Adipocyte (in vitro differentiated cells): Measurements from ENCODE around the gene FOXN3.
A peak's percentile ranks its signal among the peaks of the same experiment; 100 is the strongest.

Experiments used
- DNase-seq: peaks from one replicate; pipeline ENCODE4 v3.0.0-alpha.2; 2015; ENCODE audit warnings: low read depth
- H3K27me3 ChIP-seq: replicated peaks from 2 replicates; pipeline ENCODE4 v1.7.0; 2013; ENCODE audit warnings: mild to moderate bottlenecking, low read length, moderate library complexity; ENCODE audit not compliant: control insufficient read depth, insufficient read depth
- H3K36me3 ChIP-seq: 2 replicates; pipeline ENCODE4 v1.7.0; 2013; ENCODE audit warnings: low read length, mild to moderate bottlenecking, moderate library complexity; ENCODE audit not compliant: control insufficient read depth, insufficient read depth, severe bottlenecking
- H3K4me1 ChIP-seq: 2 replicates; pipeline ENCODE4 v1.7.0; 2013; ENCODE audit warnings: mild to moderate bottlenecking, low read length, moderate library complexity; ENCODE audit not compliant: control insufficient read depth, insufficient read depth
- H3K4me3 ChIP-seq: 2 replicates; pipeline ENCODE4 v1.7.0; 2013; ENCODE audit warnings: mild to moderate bottlenecking, low read length, moderate library complexity
- H3K9ac ChIP-seq: 2 replicates; pipeline ENCODE4 v1.7.0; 2013; ENCODE audit warnings: mild to moderate bottlenecking, low read length, moderate library complexity
- H3K9me3 ChIP-seq: 2 replicates; pipeline ENCODE4 v1.7.0; 2013; ENCODE audit warnings: mild to moderate bottlenecking, low read length, moderate library complexity; ENCODE audit not compliant: control insufficient read depth

Gene FOXN3

DNA sequence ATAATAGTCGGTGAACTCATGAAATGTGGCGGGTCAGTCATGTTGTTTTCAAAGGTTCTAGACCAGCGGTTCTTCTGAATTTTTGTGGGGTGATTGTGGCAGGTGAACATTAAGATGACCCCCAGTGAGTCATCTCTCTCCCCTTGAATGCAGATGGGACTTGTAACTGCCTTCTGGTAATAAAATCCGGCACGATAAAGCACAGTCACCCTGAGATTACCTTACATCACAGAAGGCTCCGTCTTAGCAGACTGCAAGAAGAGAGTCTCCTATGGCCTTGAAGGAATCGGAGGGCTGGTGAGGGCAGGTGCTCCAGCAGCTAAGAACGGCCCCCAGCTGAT lies 189.6 kb downstream of the FOXN3 start:
- Histone ChIP-seq H3K4me3 (no peak overlapping the region), H3K9me3 (no peaks in the 10 kb centered on the region), H3K4me1 (peaks cover 29% of the 10 kb centered on the region), H3K36me3 (peaks cover 3% of the 10 kb centered on the region), H3K9ac (no peak overlapping the region), H3K27me3 (no peaks in the 10 kb centered on the region)
- no peak for DNase-seq

DNA sequence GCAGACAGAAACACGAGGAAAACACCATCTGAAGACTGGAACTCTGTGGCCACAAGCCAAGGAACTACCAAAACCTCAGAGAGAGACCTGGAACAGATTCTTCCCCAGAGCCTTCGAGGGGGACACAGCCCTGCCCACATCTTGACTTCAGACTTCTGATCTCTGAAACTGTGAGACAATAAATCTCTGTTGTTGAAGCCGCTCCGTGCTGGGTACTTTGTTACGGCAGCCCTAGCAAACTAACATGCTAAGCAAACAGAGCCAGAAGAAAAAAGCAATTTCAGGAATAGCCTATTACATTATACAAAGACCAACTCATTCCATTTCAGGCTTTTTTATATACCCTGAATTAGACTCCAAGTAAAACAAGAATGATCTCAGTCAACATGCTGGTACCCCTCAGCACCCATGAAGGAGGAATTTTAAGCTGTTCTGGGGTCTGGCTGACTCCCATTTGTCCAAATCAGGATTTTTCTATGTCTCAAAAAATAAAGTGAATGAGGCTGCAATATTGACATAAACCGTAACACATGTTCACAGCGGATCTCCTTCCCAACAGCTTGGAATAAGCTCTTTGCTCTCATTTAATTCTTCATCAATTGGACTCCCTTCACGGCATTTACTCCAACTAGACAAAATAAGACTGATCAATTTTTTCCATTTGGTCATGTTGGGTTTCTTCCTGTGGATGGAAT lies 190.1 kb downstream of the FOXN3 start:
- no peak for DNase-seq

DNA sequence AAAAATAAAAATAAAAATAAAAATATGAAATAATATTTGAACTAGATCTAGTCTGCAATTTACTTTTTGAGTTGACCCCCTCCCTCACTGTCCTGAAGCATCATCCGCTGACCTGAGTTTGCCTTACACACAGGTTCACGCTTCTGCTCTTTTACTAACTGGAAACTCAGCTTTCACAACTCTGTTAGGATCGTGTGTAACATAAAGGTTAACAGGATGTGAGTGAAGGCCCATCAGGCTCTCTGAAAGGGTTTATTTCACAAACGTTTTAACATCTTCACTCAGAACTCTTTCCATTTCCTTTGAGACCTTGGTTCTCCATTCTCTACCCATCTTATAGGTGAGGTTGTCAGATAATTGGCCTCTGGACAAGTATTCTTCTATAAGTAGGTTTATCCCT lies 191.4 kb downstream of the FOXN3 start:
- Histone ChIP-seq H3K4me3 (no peak overlapping the region), H3K9me3 (no peaks in the 10 kb centered on the region), H3K36me3 (peaks cover 3% of the 10 kb centered on the region), H3K27me3 (no peaks in the 10 kb centered on the region), H3K4me1 (peaks cover 38% of the 10 kb centered on the region), H3K9ac (no peak overlapping the region)
- DNase-seq = no peak

More for the DNA sequence above, 190.1 kb downstream of the FOXN3 start:
- Histone ChIP-seq H3K4me3 (no peak overlapping the region), H3K9me3 (no peaks in the 10 kb centered on the region), H3K27me3 (no peaks in the 10 kb centered on the region), H3K9ac (no peak overlapping the region), H3K36me3 (peaks cover 3% of the 10 kb centered on the region), H3K4me1 (peaks cover 29% of the 10 kb centered on the region)

DNA sequence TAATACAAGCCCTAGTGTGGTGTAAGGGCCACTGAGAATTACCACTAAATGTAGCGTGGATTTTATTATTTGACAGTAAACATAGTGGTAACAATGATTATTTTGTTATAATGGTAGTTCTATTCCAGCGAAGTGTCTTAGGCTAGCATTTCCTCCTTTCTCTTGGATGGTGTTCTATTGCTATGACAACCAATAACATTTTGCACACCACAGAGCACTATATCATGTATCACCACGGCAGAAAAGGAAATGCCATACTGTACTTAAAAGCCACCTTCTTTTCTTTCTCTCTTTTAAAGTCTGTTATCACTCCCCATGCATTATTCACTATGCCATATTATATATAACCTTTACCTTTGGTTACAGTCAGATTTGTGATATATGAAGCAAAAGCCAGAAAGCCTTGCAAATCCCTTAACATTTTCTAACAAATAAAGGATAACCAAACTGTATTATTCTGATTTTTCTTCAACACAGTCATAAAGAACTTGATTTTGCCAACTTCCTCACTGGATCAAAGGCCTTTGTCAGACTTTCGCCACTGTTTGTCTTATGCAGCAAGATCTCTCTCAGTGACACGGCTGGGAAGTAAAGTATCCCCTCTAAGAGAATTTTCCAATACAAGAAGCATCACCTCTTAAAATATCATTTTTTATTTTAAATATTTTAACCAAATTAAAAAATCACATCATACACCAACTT lies 195.8 kb downstream of the FOXN3 start:
- H3K4me3 ChIP-seq = no peak overlapping the region
- peaks cover 18% of the 10 kb centered on the region for H3K36me3 ChIP-seq
- H3K9me3 ChIP-seq = no peaks in the 10 kb centered on the region
- no peaks in the 10 kb centered on the region for H3K27me3 ChIP-seq
- H3K9ac ChIP-seq = no peak overlapping the region
- peak; percentile 72 for DNase-seq
- H3K4me1 ChIP-seq = peaks cover 31% of the 10 kb centered on the region

DNA sequence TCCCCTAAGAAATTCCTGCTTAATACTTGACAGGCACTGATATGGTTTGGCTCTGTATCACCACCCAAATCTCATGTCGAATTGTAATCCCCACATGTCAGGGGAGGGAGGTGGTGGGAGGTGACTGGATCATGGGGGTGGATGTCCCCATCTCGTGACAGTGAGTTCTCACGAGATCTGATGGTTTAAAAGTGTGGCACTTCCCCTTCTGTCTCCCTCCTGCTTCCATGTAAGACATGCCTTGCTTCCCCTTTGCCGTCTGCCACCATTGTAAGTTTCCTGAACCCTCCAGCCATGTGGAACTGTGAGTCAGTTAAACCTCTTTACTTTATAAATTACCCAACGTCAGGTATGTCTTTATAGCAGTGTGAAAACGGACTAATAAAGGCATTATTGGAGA lies 198.0 kb downstream of the FOXN3 start:
- peaks cover 42% of the 10 kb centered on the region for H3K4me1 ChIP-seq
- H3K9me3 ChIP-seq = no peaks in the 10 kb centered on the region
- H3K4me3 ChIP-seq = no peak overlapping the region
- no peaks in the 10 kb centered on the region for H3K27me3 ChIP-seq
- peaks cover 18% of the 10 kb centered on the region for H3K36me3 ChIP-seq
- DNase-seq = no peak
- no peak overlapping the region for H3K9ac ChIP-seq

DNA sequence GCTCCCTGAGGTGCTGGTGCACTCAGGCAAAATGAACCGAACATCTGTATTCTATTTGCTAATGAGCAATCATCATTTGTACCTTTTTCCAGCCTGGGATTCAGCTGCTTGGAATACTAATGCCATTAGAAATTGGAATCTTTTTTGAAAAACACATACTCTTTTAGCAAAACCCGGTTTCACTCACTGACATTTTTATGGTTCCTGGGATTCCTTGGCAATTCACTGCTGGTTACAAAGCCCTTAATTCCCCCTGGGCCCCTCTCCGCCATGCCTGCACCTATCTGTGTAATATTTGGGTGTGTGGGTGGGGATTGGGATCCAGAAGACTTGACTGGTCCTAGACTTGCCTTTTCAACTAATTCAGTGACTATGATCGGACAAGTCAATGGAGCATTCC lies 199.1 kb downstream of the FOXN3 start:
- Histone ChIP-seq H3K27me3 (no peaks in the 10 kb centered on the region), H3K4me3 (no peak overlapping the region), H3K36me3 (peaks cover 15% of the 10 kb centered on the region), H3K9ac (no peak overlapping the region), H3K9me3 (no peaks in the 10 kb centered on the region), H3K4me1 (peaks cover 42% of the 10 kb centered on the region)
- DNase-seq = no peak

DNA sequence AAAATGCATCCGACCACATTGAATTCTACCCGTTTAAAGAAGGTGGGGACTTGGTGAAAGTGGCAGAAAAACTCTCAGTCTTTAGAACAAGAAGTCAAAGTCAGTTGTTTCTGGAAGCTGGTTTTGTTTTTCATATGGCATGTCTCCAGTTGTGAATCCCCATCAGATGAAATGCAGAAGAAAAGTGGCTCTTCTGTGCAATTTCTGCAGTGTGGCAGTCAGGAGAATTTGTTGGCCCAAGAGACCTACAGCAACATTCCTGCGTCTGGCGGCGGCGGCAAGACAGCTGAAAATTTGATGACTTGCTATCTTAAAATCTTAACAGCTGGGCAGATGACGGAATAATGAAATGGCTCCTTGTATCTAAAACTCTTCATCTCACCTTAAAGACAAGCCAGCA lies 201.5 kb downstream of the FOXN3 start:
- Histone ChIP-seq H3K4me1 (peaks cover 32% of the 10 kb centered on the region), H3K4me3 (no peak overlapping the region), H3K27me3 (no peaks in the 10 kb centered on the region), H3K9me3 (no peaks in the 10 kb centered on the region), H3K36me3 (peaks cover 24% of the 10 kb centered on the region), H3K9ac (no peak overlapping the region)
- peak; percentile 15 for DNase-seq

DNA sequence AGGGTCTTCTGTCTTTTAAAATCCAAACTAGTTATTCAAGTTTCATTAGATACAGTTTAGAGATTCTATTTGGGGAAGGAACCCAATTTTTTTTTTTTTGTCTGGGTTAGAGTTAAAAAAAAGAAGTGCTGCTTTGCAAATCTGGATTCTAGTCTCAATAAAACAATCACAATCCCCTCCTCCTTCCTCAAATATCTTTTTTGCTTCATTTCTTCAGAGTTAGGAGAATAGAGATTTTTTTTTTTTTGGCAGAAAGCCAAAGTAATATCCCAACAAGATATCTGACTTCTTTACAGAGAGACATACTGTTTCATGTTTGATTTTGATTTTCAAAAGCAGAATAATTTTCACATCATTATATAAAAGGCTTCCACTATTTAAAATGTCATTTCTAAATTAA lies 201.9 kb downstream of the FOXN3 start:
- peak; percentile 7 for DNase-seq
- Histone ChIP-seq H3K4me1 (peaks cover 30% of the 10 kb centered on the region), H3K27me3 (no peaks in the 10 kb centered on the region)

DNA sequence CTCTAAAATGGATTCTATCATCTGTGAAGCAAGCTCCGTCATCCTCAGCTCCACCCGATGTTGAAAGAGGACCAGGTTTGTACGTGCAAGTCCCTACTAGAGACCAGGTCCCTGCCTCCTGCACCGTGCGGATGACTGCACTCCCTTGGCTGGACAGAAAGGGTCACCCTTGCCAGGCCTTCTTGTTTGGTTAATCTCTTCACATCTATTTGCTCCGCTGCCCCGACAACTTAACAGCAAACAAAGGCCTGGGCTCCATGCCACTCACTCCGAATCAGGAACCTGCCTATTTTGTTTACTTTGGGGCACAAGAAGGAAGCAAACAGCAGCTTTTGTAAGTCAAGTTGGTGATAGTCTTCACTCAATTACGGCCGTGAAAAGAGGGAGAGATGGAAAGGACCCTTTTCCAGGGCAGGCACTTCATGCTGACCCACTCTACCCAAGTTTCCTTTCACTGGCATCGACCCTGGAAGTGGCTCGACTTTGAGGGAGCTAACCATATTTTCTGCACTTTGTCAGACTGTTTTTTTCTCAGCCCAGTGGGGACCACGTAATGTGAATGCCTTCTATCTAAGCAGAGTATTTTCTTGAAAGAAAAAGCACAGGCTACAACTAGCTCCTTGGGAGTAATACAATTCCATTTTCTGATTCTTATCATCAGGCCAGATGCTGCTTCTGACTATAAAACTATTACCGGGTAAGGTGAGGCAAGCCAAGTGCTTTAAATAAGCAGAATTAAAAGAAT lies 202.6 kb downstream of the FOXN3 start:
- no peaks in the 10 kb centered on the region for H3K9me3 ChIP-seq
- no peak overlapping the region for H3K9ac ChIP-seq
- no peak overlapping the region for H3K4me3 ChIP-seq
- peaks cover 15% of the 10 kb centered on the region for H3K36me3 ChIP-seq
- peaks cover 30% of the 10 kb centered on the region for H3K4me1 ChIP-seq
- H3K27me3 ChIP-seq = no peaks in the 10 kb centered on the region
- no peak for DNase-seq

More for the DNA sequence above, 201.9 kb downstream of the FOXN3 start:
- Histone ChIP-seq H3K36me3 (peaks cover 22% of the 10 kb centered on the region), H3K9me3 (no peaks in the 10 kb centered on the region), H3K9ac (no peak overlapping the region), H3K4me3 (no peak overlapping the region)

DNA sequence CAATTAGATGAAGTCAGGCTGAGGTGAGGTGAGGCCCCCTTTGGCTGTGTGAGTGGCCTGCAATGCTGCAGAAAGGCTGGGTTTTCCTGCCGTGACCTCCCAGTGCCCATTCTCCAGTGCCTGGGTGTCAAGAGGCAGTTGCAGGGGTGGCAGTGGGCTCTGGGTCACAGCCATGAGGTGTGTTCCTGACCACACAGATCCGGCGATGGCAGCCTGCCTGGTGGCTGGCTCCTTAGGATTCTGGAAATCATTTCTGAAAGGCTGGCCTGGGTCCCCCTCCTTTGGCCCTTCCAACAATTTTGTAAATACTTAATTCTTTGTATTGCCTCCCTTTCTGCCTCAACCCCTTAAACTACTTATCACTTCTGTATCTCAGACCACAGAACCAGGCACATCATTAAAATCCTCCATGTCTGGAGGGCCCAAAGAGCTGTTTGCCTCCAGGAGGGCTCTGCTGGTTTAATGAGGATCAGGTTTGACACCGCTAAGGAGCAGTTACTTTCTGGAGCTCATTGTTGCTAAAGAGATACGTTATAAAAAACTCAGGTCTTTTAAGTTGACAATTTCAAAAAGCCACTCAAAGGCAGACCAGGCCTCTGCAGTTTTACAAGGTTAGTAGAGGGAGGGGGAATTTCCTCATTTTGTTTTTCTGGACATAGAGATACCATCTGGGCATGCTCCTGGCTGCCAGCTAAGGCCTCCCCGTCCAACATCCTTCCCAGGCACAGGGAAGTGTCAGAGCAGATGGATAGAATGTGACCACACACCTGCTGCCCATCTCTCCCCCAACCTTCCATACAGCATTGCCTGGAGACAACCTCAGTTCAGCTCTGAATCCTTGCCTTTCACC lies 204.4 kb downstream of the FOXN3 start:
- Histone ChIP-seq H3K36me3 (peaks cover 9% of the 10 kb centered on the region), H3K4me3 (no peak overlapping the region), H3K9ac (no peak overlapping the region), H3K27me3 (no peaks in the 10 kb centered on the region), H3K4me1 (peaks cover 19% of the 10 kb centered on the region), H3K9me3 (no peaks in the 10 kb centered on the region)
- DNase-seq = no peak

DNA sequence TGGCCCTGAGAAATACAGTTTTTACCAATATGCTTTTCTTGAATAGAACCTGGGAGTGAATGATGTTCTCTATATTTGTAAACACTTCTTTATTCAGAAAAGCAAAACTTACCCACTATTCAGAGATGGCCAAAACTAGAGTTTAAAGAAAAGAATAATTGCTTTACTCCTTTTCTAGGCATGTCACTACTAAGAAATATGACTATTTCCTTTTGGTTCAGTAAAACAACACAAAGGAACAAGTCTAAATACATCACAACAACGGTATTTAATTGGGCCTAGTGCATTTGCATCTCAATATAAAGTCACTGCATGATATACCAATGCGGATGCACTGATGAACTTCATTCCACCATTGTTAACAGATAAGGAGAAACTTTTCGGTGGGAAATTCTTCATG lies 207.5 kb downstream of the FOXN3 start:
- Histone ChIP-seq H3K4me3 (no peak overlapping the region), H3K4me1 (peaks cover 4% of the 10 kb centered on the region), H3K9ac (no peak overlapping the region), H3K36me3 (peaks cover 16% of the 10 kb centered on the region), H3K27me3 (no peaks in the 10 kb centered on the region), H3K9me3 (no peaks in the 10 kb centered on the region)
- no peak for DNase-seq
